ENCODE results near the gene GPR137.

Gene GPR137

DNA sequence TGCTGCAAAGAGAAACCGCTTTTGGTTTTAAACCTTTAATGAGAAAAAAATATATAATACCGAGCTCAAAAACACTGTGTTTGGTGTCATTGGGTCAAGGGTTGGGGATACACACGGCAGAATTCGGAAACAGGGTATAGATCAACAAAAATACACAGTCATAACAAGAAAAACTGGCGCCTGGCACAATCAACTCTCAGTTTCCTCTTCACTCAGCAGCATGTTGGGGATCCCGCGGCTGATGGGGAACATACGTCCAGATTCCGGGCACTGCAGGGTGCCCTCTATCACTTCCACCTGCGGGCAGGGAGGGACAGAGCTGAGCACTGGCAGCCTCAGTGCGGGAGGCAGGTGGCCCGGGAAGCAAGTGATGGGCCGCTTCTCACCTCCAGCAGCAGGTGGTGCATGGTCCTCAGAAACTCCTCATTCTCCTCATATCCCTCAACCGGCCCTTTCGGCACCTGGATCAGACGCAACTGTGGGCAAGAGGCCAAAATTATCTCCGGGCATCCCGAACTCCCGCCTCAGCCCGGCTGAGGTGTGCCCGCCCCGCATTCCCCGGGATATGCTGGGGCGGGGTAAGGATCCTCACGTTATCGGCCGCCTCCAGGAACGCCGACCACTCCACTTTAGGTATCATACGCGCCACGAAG, 31.1 kb downstream of the GPR137 start:
- TF ChIP-seq, protein P1, sequence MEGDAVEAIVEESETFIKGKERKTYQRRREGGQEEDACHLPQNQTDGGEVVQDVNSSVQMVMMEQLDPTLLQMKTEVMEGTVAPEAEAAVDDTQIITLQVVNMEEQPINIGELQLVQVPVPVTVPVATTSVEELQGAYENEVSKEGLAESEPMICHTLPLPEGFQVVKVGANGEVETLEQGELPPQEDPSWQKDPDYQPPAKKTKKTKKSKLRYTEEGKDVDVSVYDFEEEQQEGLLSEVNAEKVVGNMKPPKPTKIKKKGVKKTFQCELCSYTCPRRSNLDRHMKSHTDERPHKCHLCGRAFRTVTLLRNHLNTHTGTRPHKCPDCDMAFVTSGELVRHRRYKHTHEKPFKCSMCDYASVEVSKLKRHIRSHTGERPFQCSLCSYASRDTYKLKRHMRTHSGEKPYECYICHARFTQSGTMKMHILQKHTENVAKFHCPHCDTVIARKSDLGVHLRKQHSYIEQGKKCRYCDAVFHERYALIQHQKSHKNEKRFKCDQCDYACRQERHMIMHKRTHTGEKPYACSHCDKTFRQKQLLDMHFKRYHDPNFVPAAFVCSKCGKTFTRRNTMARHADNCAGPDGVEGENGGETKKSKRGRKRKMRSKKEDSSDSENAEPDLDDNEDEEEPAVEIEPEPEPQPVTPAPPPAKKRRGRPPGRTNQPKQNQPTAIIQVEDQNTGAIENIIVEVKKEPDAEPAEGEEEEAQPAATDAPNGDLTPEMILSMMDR (conservative IDR thresholded peaks at IDR 0.05; ENCODE audit: low read length) = no peak
- no peak for DNase-seq (ENCODE audit: low read depth)
- peak overlapping the region; percentile 94 for H3K4me3 ChIP-seq (ENCODE audit: low read length)

DNA sequence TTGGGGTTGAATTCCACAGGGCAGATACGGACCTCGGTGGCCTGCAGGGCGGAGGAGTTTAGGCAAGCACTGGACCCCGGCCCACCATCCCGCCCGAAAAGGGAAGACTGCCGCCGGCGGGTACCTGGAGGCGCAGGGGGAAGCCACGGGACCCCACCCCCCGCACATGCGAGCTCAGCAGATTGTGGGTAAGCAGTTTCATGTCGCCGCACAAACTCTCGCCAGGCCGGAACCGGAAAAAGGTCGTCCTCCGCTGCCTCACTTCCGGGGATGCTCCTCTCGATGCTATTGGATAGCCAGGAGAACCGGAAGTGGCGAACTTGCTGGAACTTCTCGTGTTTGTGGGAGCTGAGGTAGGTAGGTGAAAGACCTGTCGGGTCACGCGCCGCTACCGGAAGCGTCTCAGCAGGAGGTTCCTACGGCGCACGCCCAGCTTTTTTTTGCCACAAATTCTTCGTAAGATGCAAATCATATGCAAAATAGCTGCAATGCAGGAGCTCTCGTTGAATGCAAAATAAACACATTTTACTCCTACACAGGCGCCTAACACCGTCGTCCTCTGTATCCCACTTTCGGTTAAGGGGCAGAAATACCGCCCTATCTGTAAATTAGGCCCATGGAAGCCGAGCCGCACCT, 31.8 kb downstream of the GPR137 start, which contains the start of gene TRMT112:
Gene TRMT112 (minus strand): TSS at position 235 of the 636 bp plus-strand sequence. CDS start 33 bp downstream, at position 202.
- DNase-seq (ENCODE audit: low read depth) = peak; percentile 96
- TF ChIP-seq, protein P1 (conservative IDR thresholded peaks at IDR 0.05; ENCODE audit: low read length) = no peak
- H3K4me3 ChIP-seq (ENCODE audit: low read length) = peak within 1 kb of the TSS; percentile 94

DNA sequence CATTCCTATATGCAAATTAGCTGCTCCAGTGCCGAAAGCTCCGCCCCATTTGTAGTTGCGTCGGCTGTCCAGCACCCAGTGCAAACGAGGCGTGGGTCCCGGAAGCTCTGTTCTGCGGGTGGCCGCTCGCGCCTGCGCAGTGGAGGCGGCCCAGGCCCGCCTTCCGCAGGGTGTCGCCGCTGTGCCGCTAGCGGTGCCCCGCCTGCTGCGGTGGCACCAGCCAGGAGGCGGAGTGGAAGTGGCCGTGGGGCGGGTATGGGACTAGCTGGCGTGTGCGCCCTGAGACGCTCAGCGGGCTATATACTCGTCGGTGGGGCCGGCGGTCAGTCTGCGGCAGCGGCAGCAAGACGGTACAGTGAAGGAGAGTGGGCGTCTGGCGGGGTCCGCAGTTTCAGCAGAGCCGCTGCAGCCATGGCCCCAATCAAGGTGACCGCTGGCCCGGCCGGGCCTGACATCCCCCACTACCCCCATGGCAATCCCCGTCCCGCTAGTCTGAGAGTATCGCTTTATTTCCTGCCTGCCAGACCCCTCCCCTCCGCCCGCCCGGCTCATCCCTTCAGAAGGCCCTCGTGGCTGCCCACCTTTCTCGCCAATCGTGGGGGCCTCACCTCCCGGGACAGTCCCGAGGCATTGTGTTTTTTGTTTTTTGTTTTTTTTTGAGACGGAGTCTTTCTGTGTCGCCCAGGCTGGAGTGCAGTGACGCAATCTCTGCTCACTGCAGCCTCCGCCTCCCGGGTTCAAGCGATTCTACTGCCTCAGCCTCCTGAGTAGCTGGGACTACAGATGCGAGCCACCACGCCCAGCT, 32.5 kb downstream of the GPR137 start, which contains the start of gene PRDX5:
Gene PRDX5 (plus strand): TSS at position 161 of the 805 bp plus-strand sequence. CDS start 95 bp downstream, at position 256.
- TF ChIP-seq, protein P1 (conservative IDR thresholded peaks at IDR 0.05; ENCODE audit: low read length) = peak; percentile 31
- H3K4me3 ChIP-seq (ENCODE audit: low read length) = peak within 1 kb of the TSS; percentile 94
- DNase-seq (ENCODE audit: low read depth) = peak; percentile 96

DNA sequence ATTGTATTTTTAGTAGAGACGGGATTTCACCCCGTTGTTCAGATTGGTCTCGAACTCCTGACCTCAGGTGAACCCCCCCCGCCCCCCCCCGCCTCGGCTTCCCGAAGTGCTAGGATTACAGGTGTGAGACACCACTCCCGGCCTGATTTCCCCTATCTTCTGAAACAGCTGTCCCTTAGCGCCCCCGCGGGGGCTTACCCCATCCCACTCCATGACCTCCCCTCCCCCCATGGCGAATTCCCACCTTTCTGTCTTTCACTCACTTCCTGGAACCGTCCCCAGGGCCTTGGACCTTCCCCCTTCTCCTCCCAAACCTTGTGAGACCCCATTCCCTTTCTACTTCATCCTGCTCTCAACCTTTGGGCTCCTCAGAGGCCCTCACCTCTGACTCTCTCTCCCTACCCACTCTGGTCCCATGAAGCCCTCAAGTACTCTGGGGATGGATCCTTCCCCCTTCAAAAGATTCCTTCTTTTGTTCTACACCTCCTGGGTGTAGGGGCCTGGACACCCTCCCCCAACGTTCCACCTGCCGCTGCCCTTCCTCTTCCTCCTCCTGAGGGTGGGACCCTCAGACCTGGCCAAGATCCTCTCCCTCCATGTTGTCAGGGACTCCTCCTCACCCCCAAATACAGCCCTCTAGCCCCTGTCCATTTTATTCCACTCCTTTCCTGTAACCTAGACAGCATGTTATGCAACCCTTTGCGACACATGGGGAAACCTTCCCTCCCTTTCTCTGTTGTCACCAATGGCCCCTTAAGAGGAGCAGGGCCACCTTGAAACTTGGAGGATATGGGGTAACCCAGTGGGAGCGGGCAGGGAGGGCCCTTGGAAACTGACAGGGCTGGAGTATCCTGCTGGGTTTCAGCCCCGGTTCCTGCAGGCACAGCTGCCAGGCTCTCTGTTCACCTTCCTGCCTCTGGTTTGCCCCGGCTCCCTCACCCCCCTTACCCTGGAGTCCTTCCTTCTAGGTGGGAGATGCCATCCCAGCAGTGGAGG, 33.4 kb downstream of the GPR137 start:
- TF ChIP-seq, protein P1 (conservative IDR thresholded peaks at IDR 0.05; ENCODE audit: low read length) = no peak
- DNase-seq (ENCODE audit: low read depth) = peak; percentile 17
- peak overlapping the region; percentile 94 for H3K4me3 ChIP-seq (ENCODE audit: low read length)

DNA sequence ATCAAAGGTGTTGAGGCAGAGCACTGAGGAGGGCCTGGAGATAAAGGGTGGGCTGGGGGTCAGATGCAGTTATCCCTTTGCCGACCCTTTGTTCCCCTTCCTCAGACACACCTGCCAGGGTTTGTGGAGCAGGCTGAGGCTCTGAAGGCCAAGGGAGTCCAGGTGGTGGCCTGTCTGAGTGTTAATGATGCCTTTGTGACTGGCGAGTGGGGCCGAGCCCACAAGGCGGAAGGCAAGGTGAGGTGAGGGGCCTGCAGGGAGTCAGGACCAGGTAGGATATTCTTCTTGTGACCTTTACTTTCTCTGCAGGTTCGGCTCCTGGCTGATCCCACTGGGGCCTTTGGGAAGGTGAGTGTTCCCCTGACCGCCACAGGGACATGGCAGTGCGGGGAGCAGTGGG, 34.9 kb downstream of the GPR137 start:
- TF ChIP-seq, protein P1 (conservative IDR thresholded peaks at IDR 0.05; ENCODE audit: low read length) = no peak
- no peak for DNase-seq (ENCODE audit: low read depth)
- no peak overlapping the region for H3K4me3 ChIP-seq (ENCODE audit: low read length)

DNA sequence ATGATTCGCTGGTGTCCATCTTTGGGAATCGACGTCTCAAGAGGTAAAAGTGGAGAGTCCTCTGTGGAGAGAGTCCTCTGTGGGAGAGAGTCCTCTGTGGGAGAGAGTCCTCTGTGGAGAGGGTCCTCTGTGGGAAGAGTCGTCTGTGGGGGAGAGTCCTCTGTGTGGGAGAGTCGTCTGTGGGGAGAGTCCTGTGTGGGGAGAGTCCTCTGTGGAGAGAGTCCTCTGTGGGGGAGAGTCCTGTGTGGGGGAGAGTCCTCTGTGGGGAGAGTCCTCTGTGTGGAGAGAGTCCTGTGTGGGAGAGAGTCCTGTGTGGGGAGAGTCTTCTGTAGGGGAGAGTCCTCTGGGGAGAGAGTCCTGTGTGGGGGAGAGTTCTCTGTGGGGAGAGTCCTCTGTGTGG, 35.4 kb downstream of the GPR137 start:
- H3K4me3 ChIP-seq (ENCODE audit: low read length) = no peak overlapping the region
- no peak for DNase-seq (ENCODE audit: low read depth)
- TF ChIP-seq, protein P1 (conservative IDR thresholded peaks at IDR 0.05; ENCODE audit: low read length) = no peak

Measured in AG10803 (cell line).